Progenitor cell of endocrine pancreas (in vitro differentiated cells): ENCODE measurements around the gene ALPK1. TPM values are rescaled to one million over a fixed set of nuclear protein-coding genes. Genes with fewer than 3 reads are reported as not detected.

Source experiments
- DNase-seq: peaks from one replicate; pipeline ENCODE4 v3.0.0; 2021; ENCODE audit warnings: low spot score; ENCODE audit not compliant: unreplicated experiment
- H3K27ac Mint-ChIP-seq: 2 replicates; pipeline ENCODE4 v1.8.0; 2021; ENCODE audit warnings: mild to moderate bottlenecking, moderate library complexity, mixed read lengths
- H3K27me3 Mint-ChIP-seq: 2 replicates; pipeline ENCODE4 v1.8.0; 2021; ENCODE audit warnings: mixed read lengths
- H3K36me3 Mint-ChIP-seq: 2 replicates; pipeline ENCODE4 v1.8.0; 2022; ENCODE audit warnings: mixed read lengths; ENCODE audit not compliant: insufficient read depth
- H3K4me1 Mint-ChIP-seq: 2 replicates; pipeline ENCODE4 v1.8.0; 2021; ENCODE audit warnings: low read depth, mixed read lengths
- H3K4me3 Mint-ChIP-seq: 2 replicates; pipeline ENCODE4 v1.8.0; 2021; ENCODE audit warnings: low read depth, mild to moderate bottlenecking, moderate library complexity, mixed read lengths
- H3K9me3 Mint-ChIP-seq: 2 replicates; pipeline ENCODE4 v1.8.0; 2021; ENCODE audit warnings: low read depth, mixed read lengths
- total RNA-seq: library from RNA; stranded (reverse); gene quantifications from 2 replicates; pipeline ENCODE4 v1.2.1, GENCODE V29; 2021
- TF ChIP-seq, protein P1 (sequence below): fragments of 200-600 bp; sonication (generic); IDR thresholded peaks from one replicate; pipeline ENCODE4 v1.5.0; 2021; ENCODE audit warnings: antibody characterized with exemption, mild to moderate bottlenecking; ENCODE audit not compliant: unreplicated experiment

Gene ALPK1
- total RNA-seq, 1 donor from 2014 or later, result 1.4 TPM

GRCh38 chr4:112377594-112378242 is 80.5 kb downstream of the ALPK1 start:
- Mint-ChIP-seq H3K27ac (no peak overlapping the region), H3K4me3 (no peak overlapping the region), H3K36me3 (no peaks in the 10 kb centered on the region), H3K27me3 (peaks cover 43% of the 10 kb centered on the region), H3K4me1 (peaks cover 7% of the 10 kb centered on the region), H3K9me3 (no peaks in the 10 kb centered on the region)
- TF ChIP-seq, protein P1, sequence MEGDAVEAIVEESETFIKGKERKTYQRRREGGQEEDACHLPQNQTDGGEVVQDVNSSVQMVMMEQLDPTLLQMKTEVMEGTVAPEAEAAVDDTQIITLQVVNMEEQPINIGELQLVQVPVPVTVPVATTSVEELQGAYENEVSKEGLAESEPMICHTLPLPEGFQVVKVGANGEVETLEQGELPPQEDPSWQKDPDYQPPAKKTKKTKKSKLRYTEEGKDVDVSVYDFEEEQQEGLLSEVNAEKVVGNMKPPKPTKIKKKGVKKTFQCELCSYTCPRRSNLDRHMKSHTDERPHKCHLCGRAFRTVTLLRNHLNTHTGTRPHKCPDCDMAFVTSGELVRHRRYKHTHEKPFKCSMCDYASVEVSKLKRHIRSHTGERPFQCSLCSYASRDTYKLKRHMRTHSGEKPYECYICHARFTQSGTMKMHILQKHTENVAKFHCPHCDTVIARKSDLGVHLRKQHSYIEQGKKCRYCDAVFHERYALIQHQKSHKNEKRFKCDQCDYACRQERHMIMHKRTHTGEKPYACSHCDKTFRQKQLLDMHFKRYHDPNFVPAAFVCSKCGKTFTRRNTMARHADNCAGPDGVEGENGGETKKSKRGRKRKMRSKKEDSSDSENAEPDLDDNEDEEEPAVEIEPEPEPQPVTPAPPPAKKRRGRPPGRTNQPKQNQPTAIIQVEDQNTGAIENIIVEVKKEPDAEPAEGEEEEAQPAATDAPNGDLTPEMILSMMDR, result no peak
- no peak for DNase-seq

DNA sequence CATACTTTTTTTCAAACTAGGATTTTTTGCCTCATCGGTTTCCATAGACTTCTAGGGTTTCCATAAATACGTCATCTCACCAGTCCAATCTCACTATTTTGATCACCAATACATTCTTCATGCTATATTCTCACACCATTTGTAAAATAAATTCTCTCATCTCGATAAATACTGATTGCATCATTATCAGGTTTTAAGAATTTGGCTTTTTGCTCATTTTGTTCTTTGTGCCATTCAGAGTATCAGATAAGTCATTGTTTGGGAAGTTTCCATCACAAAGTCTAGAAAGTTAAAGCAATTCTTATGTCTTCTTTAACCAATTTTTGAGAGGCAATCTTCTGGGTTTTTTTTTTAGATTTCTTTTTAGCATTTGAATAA is 81.1 kb downstream of the ALPK1 start:
- peaks cover 43% of the 10 kb centered on the region for H3K27me3 Mint-ChIP-seq
- no peak for DNase-seq
- no peak overlapping the region for H3K27ac Mint-ChIP-seq
- no peaks in the 10 kb centered on the region for H3K36me3 Mint-ChIP-seq
- no peaks in the 10 kb centered on the region for H3K9me3 Mint-ChIP-seq
- no peak overlapping the region for H3K4me3 Mint-ChIP-seq
- H3K4me1 Mint-ChIP-seq, result peaks cover 7% of the 10 kb centered on the region
- TF ChIP-seq, protein P1, result no peak

- DNase-seq, result no peak
- Mint-ChIP-seq H3K27me3 (peaks cover 43% of the 10 kb centered on the region), H3K36me3 (no peaks in the 10 kb centered on the region)
These were observed 81.7 kb downstream of the ALPK1 start for GRCh38 chr4:112378858-112379257.

GRCh38 chr4:112379306-112379705 is 82.1 kb downstream of the ALPK1 start:
- H3K27me3 Mint-ChIP-seq, result peaks cover 43% of the 10 kb centered on the region
- peak overlapping the region; percentile 65 for H3K4me3 Mint-ChIP-seq
- peak; percentile 70 for DNase-seq
- H3K9me3 Mint-ChIP-seq, result no peaks in the 10 kb centered on the region
- H3K4me1 Mint-ChIP-seq, result peaks cover 7% of the 10 kb centered on the region
- no peaks in the 10 kb centered on the region for H3K36me3 Mint-ChIP-seq
- H3K27ac Mint-ChIP-seq, result peak overlapping the region; percentile 76
- TF ChIP-seq, protein P1, result peak; percentile 65

More at GRCh38 chr4:112378858-112379257, 81.7 kb downstream of the ALPK1 start:
- Mint-ChIP-seq H3K4me3 (peak overlapping the region; percentile 38), H3K27ac (peak overlapping the region; percentile 6), H3K9me3 (no peaks in the 10 kb centered on the region), H3K4me1 (peaks cover 7% of the 10 kb centered on the region)
- TF ChIP-seq, protein P1, result no peak

GRCh38 chr4:112381996-112382692 is 85.0 kb downstream of the ALPK1 start:
- no peaks in the 10 kb centered on the region for H3K9me3 Mint-ChIP-seq
- no peak overlapping the region for H3K4me3 Mint-ChIP-seq
- no peaks in the 10 kb centered on the region for H3K36me3 Mint-ChIP-seq
- DNase-seq, result no peak
- H3K4me1 Mint-ChIP-seq, result peaks cover 7% of the 10 kb centered on the region
- TF ChIP-seq, protein P1, result no peak
- H3K27ac Mint-ChIP-seq, result no peak overlapping the region
- peaks cover 39% of the 10 kb centered on the region for H3K27me3 Mint-ChIP-seq
